NT2/D1 (cell line): ENCODE results near the gene RABEP2.

ENCODE experiments used
- DNase-seq: peaks from one replicate; pipeline ENCODE4 v3.0.0-alpha.2; 2011; ENCODE audit warnings: low read depth, low spot score
- H3K27me3 ChIP-seq: 2 replicates; pipeline ENCODE4 v1.6.0; 2011; ENCODE audit warnings: mild to moderate bottlenecking; ENCODE audit not compliant: insufficient read length, insufficient read depth
- H3K36me3 ChIP-seq: 2 replicates; pipeline ENCODE4 v1.6.1; 2011; ENCODE audit warnings: mild to moderate bottlenecking, low read length, mixed read lengths; ENCODE audit not compliant: insufficient read depth, insufficient read length
- H3K4me1 ChIP-seq: 2 replicates; pipeline ENCODE4 v1.5.1; 2011; ENCODE audit not compliant: insufficient read depth, insufficient read length
- H3K4me3 ChIP-seq: 2 replicates; pipeline ENCODE4 v1.5.1; 2011; ENCODE audit warnings: low read depth; ENCODE audit not compliant: insufficient read length
- H3K9ac ChIP-seq: 2 replicates; pipeline ENCODE4 v1.6.0; 2011; ENCODE audit warnings: low read depth; ENCODE audit not compliant: insufficient read length
- H3K9me3 ChIP-seq: 2 replicates; pipeline ENCODE4 v1.5.1; 2011; ENCODE audit warnings: mild to moderate bottlenecking, low read length; ENCODE audit not compliant: insufficient read depth
- SUZ12 ChIP-seq: IDR thresholded peaks from 2 replicates; pipeline ENCODE4 v1.6.1; 2011; ENCODE audit not compliant: insufficient read length, insufficient read depth; ENCODE audit errors: extremely low read depth
- YY1 ChIP-seq: IDR thresholded peaks from 2 replicates; pipeline ENCODE4 v1.6.1; 2011; ENCODE audit not compliant: insufficient read length, insufficient read depth
- ZNF274 ChIP-seq: IDR thresholded peaks from 2 replicates; pipeline ENCODE4 v1.6.1; 2011; ENCODE audit warnings: mild to moderate bottlenecking, low read depth, low read length

The RABEP2 gene

DNA sequence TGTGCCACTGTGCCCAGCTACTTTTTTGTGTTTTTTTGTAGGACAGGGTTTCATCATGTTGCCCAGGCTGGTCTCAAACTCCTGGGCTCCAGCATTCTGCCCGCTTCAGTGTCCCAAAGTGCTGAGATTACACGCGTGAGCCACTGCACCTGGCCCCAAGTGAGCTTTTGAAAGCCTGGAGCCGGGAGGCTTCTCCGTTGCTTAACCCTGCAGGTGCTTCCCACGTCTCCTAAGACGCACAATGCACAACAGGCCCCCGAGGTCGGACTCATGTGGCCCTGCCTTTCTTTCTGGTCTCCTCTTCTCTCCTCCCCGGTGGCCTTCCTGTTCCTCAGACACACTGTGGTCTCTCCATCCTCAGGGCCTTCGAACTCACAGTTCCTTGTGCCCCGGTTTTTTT is 12.5 kb downstream of the RABEP2 start:
- Histone ChIP-seq H3K4me3 (no peak overlapping the region), H3K9me3 (no peaks in the 10 kb centered on the region), H3K9ac (no peak overlapping the region), H3K4me1 (peaks cover 10% of the 10 kb centered on the region), H3K36me3 (peaks cover 43% of the 10 kb centered on the region), H3K27me3 (no peaks in the 10 kb centered on the region)
- no peak for DNase-seq
- TF ChIP-seq YY1: no peak
- TF ChIP-seq SUZ12: no peak
- no peak for TF ChIP-seq ZNF274

DNA sequence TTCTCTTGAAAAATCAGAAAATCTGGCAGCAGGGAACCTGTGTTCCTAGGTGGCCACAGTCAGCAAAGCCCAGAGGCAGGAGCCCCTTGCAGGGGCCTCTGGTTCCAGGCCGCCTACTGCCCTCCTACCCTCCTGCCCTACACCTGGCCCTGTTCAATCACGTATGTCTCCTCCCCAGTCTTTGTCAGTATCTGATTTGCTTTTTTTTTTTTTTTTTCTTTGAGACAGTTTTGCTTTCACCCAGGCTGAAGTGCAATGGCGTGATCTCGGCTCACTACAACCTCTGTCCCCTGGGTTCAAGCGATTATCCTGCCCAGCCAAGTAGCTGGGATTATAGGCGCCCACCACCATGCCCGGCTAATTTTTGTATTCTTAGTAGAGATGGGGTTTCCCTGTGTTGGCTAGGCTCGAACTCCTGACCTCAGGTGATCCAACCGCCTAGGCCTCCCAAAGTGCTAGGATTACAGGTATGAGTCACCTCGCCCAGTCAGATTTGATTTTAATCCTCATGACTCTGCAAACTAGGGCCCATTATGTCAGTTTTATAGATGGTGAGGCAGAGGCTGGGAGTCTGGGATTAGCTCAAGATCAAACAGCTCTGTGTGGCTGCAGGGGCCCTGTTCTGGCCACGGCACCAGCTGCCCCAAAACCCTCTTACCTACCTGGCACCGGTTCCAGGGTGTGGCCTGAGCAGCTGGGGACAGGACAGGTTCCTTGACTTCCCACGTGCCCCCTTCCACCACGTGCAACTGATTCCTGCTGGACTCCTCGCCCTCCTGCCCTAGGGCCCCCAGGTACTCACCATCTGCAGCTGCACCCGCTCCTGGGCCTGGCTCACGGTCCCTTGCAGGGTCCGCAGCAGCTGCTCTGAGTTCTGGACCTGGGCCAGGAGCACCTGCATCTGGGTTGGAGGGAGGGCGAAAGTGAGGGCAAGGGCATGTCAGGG is 14.7 kb downstream of the RABEP2 start:
- Histone ChIP-seq H3K9me3 (no peaks in the 10 kb centered on the region), H3K27me3 (no peaks in the 10 kb centered on the region), H3K4me3 (no peak overlapping the region), H3K36me3 (peaks cover 40% of the 10 kb centered on the region), H3K4me1 (peaks cover 14% of the 10 kb centered on the region), H3K9ac (peak overlapping the region; percentile 17)
- no peak for DNase-seq
- TF ChIP-seq YY1 (no peak), SUZ12 (no peak), ZNF274 (no peak)

DNA sequence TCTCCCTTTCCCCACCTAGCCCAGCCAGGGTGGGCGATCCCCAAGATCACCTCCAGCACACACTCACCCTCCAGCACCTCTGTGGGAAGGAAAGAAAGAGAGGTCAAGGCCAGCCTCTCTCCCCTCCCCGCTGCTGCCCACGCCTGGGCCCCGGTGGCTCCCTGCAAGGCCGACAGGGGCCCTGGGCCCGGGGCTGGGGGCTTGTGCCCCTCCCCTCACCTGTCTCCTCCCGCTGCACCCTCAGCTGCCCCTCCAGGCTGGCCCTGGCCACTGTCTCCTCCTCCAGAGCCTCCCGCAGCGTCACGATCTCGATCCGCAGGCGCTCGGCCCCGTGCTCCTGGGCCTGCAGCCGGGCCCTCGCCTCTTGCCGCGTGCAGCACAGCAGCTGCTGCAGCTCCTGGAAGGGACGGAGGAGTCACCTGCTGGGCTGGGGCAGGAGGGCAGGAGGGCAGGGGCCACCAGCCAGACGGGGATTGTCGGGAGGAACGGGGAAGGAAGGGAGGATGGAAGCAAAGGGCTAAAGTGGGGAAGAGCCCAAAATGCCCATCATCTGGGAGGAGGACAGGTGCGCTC is 19.2 kb downstream of the RABEP2 start:
- DNase-seq: no peak
- Histone ChIP-seq H3K9ac (peak overlapping the region; percentile 36), H3K4me3 (no peak overlapping the region), H3K9me3 (no peaks in the 10 kb centered on the region), H3K36me3 (peaks cover 41% of the 10 kb centered on the region), H3K27me3 (no peaks in the 10 kb centered on the region), H3K4me1 (peaks cover 16% of the 10 kb centered on the region)
- TF ChIP-seq ZNF274: no peak
- TF ChIP-seq YY1: no peak
- TF ChIP-seq SUZ12: no peak

DNA sequence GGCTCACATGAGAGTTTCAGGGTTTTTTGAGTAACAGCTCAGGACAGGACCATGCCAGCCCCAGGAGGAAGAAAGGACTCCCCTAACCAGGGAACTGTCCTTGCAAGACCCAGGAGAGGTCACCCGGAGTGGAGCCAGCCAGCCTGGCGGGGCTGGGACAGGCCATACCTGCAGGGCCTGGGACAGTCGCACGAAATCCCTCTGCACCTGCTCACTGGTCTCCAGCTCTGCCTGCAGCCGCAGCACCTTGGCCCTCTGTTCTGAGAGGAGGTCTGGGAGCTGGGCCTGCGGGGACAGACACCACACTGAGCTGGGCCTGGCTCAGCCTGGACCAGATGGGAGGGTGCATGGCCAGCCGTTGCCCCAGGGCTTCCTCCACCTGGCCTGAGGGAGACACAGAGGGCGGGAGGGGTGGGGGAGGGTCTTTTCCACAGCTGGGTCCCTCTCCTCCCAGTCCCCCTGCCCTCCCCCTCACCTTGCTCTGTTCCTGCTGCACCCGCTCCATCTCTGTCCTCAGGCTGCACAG is 19.7 kb downstream of the RABEP2 start:
- Histone ChIP-seq H3K9ac (peak overlapping the region; percentile 44), H3K4me3 (no peak overlapping the region), H3K27me3 (no peaks in the 10 kb centered on the region), H3K9me3 (no peaks in the 10 kb centered on the region), H3K4me1 (peaks cover 13% of the 10 kb centered on the region), H3K36me3 (peaks cover 35% of the 10 kb centered on the region)
- no peak for TF ChIP-seq SUZ12
- no peak for TF ChIP-seq YY1
- no peak for TF ChIP-seq ZNF274
- no peak for DNase-seq

DNA sequence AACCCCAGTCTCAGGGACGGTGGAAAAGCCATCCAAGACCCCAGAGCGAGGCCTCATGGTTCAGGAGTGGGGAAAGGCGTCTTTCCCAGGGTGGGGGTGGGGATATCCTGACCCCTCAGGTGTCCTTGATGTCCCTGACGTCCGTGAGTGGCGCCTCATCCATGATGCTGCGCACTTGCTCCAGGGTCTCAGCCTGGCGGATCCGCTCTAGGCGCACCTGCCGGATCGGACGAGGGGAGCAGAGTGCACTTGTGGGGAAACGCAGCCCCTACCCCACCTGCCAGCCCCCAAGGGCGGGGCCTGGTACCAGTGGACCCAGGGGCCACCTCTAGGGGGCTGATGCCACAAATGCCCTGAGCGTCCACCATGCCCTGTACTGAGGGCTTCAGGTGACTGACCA is 20.2 kb downstream of the RABEP2 start:
- Histone ChIP-seq H3K27me3 (no peaks in the 10 kb centered on the region), H3K4me3 (no peak overlapping the region), H3K4me1 (peaks cover 13% of the 10 kb centered on the region), H3K9ac (peak overlapping the region; percentile 44), H3K9me3 (no peaks in the 10 kb centered on the region), H3K36me3 (peaks cover 35% of the 10 kb centered on the region)
- TF ChIP-seq ZNF274: no peak
- TF ChIP-seq YY1: no peak
- no peak for TF ChIP-seq SUZ12
- no peak for DNase-seq

DNA sequence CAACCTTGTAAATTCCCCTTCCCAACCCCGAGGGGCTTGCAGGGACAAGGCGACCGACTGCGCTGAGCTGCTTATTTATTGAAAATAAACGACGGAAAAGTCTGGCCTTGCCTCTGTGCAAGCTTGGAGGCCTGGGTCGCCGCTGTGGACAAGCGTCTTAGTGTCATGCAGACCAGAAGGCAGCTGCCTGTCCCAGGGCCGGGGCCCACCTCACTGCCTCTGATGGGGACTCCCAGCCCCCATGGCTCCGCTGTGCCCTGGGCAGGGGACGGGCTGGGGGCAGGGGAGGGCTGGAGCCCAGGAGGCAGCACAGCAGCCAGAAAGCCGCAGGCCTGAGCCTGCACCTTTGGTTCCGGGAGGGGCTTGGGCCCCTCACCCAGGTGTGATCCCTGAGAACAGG is 20.7 kb downstream of the RABEP2 start:
- Histone ChIP-seq H3K4me1 (peaks cover 13% of the 10 kb centered on the region), H3K9me3 (no peaks in the 10 kb centered on the region), H3K27me3 (no peaks in the 10 kb centered on the region), H3K36me3 (peaks cover 35% of the 10 kb centered on the region), H3K9ac (peak overlapping the region; percentile 50), H3K4me3 (no peak overlapping the region)
- TF ChIP-seq YY1 (no peak), SUZ12 (no peak)
- no peak for DNase-seq

DNA sequence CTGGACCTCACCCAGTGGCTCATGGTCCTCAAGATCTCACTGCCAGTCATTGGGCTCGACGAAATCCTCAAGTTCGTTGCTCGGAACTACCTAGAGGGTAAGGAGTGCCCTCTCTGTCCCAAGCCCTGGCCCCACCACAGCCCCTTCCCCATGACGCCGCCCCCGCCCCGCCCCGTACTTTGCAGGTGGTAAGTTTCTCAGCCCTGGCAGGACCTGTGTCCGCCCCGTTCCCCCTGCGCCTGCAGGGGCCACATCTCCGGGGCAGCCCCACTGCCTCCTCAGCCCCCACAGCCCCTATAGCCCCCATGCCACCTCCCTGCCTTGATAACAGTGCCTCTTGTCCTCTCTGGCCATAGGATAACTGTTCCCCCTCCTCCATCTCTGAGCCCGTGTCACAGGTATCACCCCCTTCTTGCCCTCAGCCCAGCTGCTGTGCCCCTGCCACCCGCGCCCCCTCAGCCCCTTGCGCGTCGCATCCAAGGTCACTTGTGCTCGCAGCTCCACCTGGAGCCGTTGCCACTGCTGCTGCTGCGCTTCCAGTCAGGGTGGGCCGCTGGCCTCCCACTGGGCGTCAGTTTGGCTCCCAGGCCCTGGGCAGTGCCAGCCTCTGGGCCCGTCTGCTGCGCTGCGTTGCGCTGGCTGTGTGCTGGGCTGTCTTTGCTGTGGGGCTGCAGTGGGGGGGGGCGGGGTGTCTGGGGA is 21.5 kb downstream of the RABEP2 start:
- Histone ChIP-seq H3K27me3 (no peaks in the 10 kb centered on the region), H3K4me3 (no peak overlapping the region), H3K4me1 (peaks cover 15% of the 10 kb centered on the region), H3K36me3 (peaks cover 38% of the 10 kb centered on the region), H3K9ac (no peak overlapping the region), H3K9me3 (no peaks in the 10 kb centered on the region)
- DNase-seq: no peak
- TF ChIP-seq SUZ12: no peak
- no peak for TF ChIP-seq YY1
- no peak for TF ChIP-seq ZNF274
